HG03571 (cell line): Measurements from ENCODE around the gene PRKCI.
"Not testable (repeated sequence)": the region's sequence is repeated elsewhere in the genome, so short reads cannot be mapped to it uniquely, and the experiment has no call there.

ENCODE experiments used
- ATAC-seq: cut with Tn5 transposase; IDR thresholded peaks from one replicate; pipeline ENCODE4 v1.9.1; 2021; ENCODE audit not compliant: unreplicated experiment

Gene PRKCI

GRCh38 chr3:170221924-170222646 lies at the start of gene PRKCI:
TSS of gene PRKCI (plus strand) at chr3:170222424. CDS start at chr3:170222670, 246 bp downstream.
- peak; percentile 98 for ATAC-seq

- ATAC-seq = no peak
Observed at GRCh38 chr3:170178651-170179050, 43.6 kb upstream of the PRKCI start.

GRCh38 chr3:170179432-170179831 lies 42.8 kb upstream of the PRKCI start:
- no peak for ATAC-seq

- ATAC-seq = peak; percentile 21
Observed at GRCh38 chr3:170180079-170180907, 41.9 kb upstream of the PRKCI start.

- peak; percentile 80 for ATAC-seq
Observed at GRCh38 chr3:170180908-170181885, 41.0 kb upstream of the PRKCI start, which contains the start of gene PHC3. TSS of gene PHC3 (minus strand) at chr3:170181733. CDS start at chr3:170181715, 18 bp downstream.

- ATAC-seq = no peak
Observed at GRCh38 chr3:170189398-170190256, 32.6 kb upstream of the PRKCI start.

GRCh38 chr3:170195759-170196158 lies 26.5 kb upstream of the PRKCI start:
- ATAC-seq = not testable (repeated sequence)

- ATAC-seq = no peak
Observed at GRCh38 chr3:170196833-170197232, 25.4 kb upstream of the PRKCI start.

- no peak for ATAC-seq
Observed at GRCh38 chr3:170200987-170201386, 21.2 kb upstream of the PRKCI start.

- ATAC-seq = no peak
Observed at GRCh38 chr3:170201527-170201926, 20.7 kb upstream of the PRKCI start.

GRCh38 chr3:170203457-170203856 lies 18.8 kb upstream of the PRKCI start:
- no peak for ATAC-seq

- no peak for ATAC-seq
Observed at GRCh38 chr3:170204023-170204472, 18.2 kb upstream of the PRKCI start.

GRCh38 chr3:170204509-170204908 lies 17.7 kb upstream of the PRKCI start:
- no peak for ATAC-seq

- no peak for ATAC-seq
Observed at GRCh38 chr3:170205302-170205701, 16.9 kb upstream of the PRKCI start.

- ATAC-seq = not testable (repeated sequence)
Observed at GRCh38 chr3:170206164-170206762, 16.0 kb upstream of the PRKCI start.

- no peak for ATAC-seq
Observed at GRCh38 chr3:170207717-170208116, 14.5 kb upstream of the PRKCI start.

GRCh38 chr3:170211668-170212067 lies 10.6 kb upstream of the PRKCI start:
- ATAC-seq = no peak

- ATAC-seq = no peak
Observed at GRCh38 chr3:170219850-170220249, 2.4 kb upstream of the PRKCI start.

GRCh38 chr3:170220871-170221270 lies 1.4 kb upstream of the PRKCI start:
- ATAC-seq = no peak
